ENCODE results near the gene STIM2. TPM values are rescaled to one million over a fixed set of nuclear protein-coding genes. Genes with fewer than 3 reads are reported as not detected.

Gene STIM2
- total and polyA plus RNA-seq, 2 donors (not counting 1 experiment from before 2014, with no cell fraction given), result 19.0 to 33.0 TPM

DNA sequence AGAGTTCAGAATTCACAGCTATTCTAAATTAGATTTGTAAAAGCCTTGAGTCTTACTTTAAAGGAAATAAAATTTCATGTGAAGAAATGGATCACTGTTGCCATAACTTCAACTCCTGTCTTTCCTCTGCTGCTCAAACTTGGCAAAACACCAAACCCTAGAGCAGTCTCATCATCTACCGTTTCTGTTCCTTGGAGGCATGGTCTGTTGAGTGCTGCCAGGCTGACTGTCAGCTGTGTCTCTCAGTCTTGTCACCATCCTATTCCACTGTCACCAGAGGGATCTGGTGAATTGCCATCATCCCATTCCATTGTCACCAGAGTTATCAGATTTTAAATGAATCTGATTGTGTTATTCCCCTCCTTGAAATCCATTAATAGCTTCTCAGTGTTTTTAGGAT, 55.6 kb downstream of the STIM2 start:
- DNase-seq (ENCODE audit: low read depth in 2 of 2), result no peak
- no peaks in the 10 kb centered on the region for H4K20me1 ChIP-seq (ENCODE audit: control insufficient read depth, extremely low read depth, insufficient read depth, low read length)
- no peaks in the 10 kb centered on the region for H3K9me3 ChIP-seq (ENCODE audit: control insufficient read depth, insufficient read depth, low read depth, low read length)

DNA sequence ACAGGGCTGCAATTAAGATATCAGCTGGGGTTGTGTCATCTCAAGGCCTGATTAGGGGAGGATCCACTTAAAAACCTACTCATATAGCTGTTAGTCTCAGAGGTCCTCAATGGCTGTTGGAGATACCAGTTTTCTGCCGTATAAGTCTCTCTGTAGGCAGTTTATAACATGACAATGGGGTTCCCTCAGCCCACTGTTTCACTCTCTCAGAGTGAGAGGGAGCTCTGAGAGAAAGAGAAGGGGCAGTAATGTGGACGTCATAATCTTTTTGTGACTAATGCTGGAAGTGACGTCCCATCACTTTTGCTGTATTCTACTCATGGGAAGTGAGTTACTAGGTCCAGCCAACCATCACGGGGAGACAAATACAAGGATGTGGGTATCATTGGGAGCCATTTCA, 70.3 kb downstream of the STIM2 start:
- H2AFZ ChIP-seq (ENCODE audit: low read length), result no peak overlapping the region
- H3K79me2 ChIP-seq (ENCODE audit: control insufficient read depth, insufficient read depth, low read length), result no peaks in the 10 kb centered on the region
- H3K9me3 ChIP-seq (ENCODE audit: control insufficient read depth, insufficient read depth, low read depth, low read length), result no peaks in the 10 kb centered on the region
- TF ChIP-seq EZH2 (IDR thresholded peaks at IDR 0.05; ENCODE audit: low read length, missing control alignments), result no peak
- TF ChIP-seq, protein P1, sequence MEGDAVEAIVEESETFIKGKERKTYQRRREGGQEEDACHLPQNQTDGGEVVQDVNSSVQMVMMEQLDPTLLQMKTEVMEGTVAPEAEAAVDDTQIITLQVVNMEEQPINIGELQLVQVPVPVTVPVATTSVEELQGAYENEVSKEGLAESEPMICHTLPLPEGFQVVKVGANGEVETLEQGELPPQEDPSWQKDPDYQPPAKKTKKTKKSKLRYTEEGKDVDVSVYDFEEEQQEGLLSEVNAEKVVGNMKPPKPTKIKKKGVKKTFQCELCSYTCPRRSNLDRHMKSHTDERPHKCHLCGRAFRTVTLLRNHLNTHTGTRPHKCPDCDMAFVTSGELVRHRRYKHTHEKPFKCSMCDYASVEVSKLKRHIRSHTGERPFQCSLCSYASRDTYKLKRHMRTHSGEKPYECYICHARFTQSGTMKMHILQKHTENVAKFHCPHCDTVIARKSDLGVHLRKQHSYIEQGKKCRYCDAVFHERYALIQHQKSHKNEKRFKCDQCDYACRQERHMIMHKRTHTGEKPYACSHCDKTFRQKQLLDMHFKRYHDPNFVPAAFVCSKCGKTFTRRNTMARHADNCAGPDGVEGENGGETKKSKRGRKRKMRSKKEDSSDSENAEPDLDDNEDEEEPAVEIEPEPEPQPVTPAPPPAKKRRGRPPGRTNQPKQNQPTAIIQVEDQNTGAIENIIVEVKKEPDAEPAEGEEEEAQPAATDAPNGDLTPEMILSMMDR (conservative IDR thresholded peaks at IDR 0.05 in 1 of 2, IDR thresholded peaks at IDR 0.05 in 1 of 2; ENCODE audit: low read depth in 1 of 2, low read length in 2 of 2), result no peak
- H3K9ac ChIP-seq (ENCODE audit: insufficient read depth, low read length), result no peak overlapping the region
- DNase-seq (ENCODE audit: low read depth in 2 of 2), result peak in 1 of 2 donors; percentile 12
- H4K20me1 ChIP-seq (ENCODE audit: control insufficient read depth, extremely low read depth, insufficient read depth, low read length), result no peaks in the 10 kb centered on the region
- no peaks in the 10 kb centered on the region for H3K36me3 ChIP-seq (ENCODE audit: control insufficient read depth, insufficient read depth, low read length)
- H3K27me3 ChIP-seq (ENCODE audit: control insufficient read depth, insufficient read depth, low read length), result no peaks in the 10 kb centered on the region
- no peak overlapping the region for H3K27ac ChIP-seq (ENCODE audit: insufficient read depth, low read length)
- no peaks in the 10 kb centered on the region for H3K4me1 ChIP-seq (ENCODE audit: control insufficient read depth, extremely low read depth, insufficient read depth, low read length)
- H3K4me3 ChIP-seq (replicated peaks in 1 of 4; ENCODE audit: control extremely low read depth in 1 of 4, insufficient read depth in 1 of 4, low read depth in 3 of 4, low read length in 4 of 4), result no peak overlapping the region
- no peak overlapping the region for H3K4me2 ChIP-seq (ENCODE audit: extremely low read depth, insufficient read depth, low read length)

More for the DNA sequence above, 55.6 kb downstream of the STIM2 start:
- no peaks in the 10 kb centered on the region for H3K36me3 ChIP-seq (ENCODE audit: control insufficient read depth, insufficient read depth, low read length)
- H3K27ac ChIP-seq (ENCODE audit: insufficient read depth, low read length), result no peak overlapping the region
- no peaks in the 10 kb centered on the region for H3K27me3 ChIP-seq (ENCODE audit: control insufficient read depth, insufficient read depth, low read length)
- no peak overlapping the region for H3K9ac ChIP-seq (ENCODE audit: insufficient read depth, low read length)
- H3K79me2 ChIP-seq (ENCODE audit: control insufficient read depth, insufficient read depth, low read length), result peaks cover 2% of the 10 kb centered on the region
- H3K4me2 ChIP-seq (ENCODE audit: extremely low read depth, insufficient read depth, low read length), result no peak overlapping the region
- no peak overlapping the region for H2AFZ ChIP-seq (ENCODE audit: low read length)
- TF ChIP-seq, protein P1 (conservative IDR thresholded peaks at IDR 0.05 in 1 of 2, IDR thresholded peaks at IDR 0.05 in 1 of 2; ENCODE audit: low read depth in 1 of 2, low read length in 2 of 2), result no peak
- no peak for TF ChIP-seq EZH2 (IDR thresholded peaks at IDR 0.05; ENCODE audit: low read length, missing control alignments)
- no peak overlapping the region for H3K4me3 ChIP-seq (replicated peaks in 1 of 4; ENCODE audit: control extremely low read depth in 1 of 4, insufficient read depth in 1 of 4, low read depth in 3 of 4, low read length in 4 of 4)
- no peaks in the 10 kb centered on the region for H3K4me1 ChIP-seq (ENCODE audit: control insufficient read depth, extremely low read depth, insufficient read depth, low read length)

- no peak overlapping the region for H3K27ac ChIP-seq (ENCODE audit: insufficient read depth, low read length)
- H3K36me3 ChIP-seq (ENCODE audit: control insufficient read depth, insufficient read depth, low read length), result no peaks in the 10 kb centered on the region
- no peak overlapping the region for H3K9ac ChIP-seq (ENCODE audit: insufficient read depth, low read length)
- H3K4me2 ChIP-seq (ENCODE audit: extremely low read depth, insufficient read depth, low read length), result no peak overlapping the region
- no peak for TF ChIP-seq EZH2 (IDR thresholded peaks at IDR 0.05; ENCODE audit: low read length, missing control alignments)
- TF ChIP-seq, protein P1 (conservative IDR thresholded peaks at IDR 0.05 in 1 of 2, IDR thresholded peaks at IDR 0.05 in 1 of 2; ENCODE audit: low read depth in 1 of 2, low read length in 2 of 2), result no peak
- H2AFZ ChIP-seq (ENCODE audit: low read length), result no peak overlapping the region
- peaks cover under 1% of the 10 kb centered on the region for H3K4me1 ChIP-seq (ENCODE audit: control insufficient read depth, extremely low read depth, insufficient read depth, low read length)
- no peaks in the 10 kb centered on the region for H3K9me3 ChIP-seq (ENCODE audit: control insufficient read depth, insufficient read depth, low read depth, low read length)
- DNase-seq (ENCODE audit: low read depth in 2 of 2), result no peak
- H3K27me3 ChIP-seq (ENCODE audit: control insufficient read depth, insufficient read depth, low read length), result no peaks in the 10 kb centered on the region
- H4K20me1 ChIP-seq (ENCODE audit: control insufficient read depth, extremely low read depth, insufficient read depth, low read length), result no peaks in the 10 kb centered on the region
- H3K4me3 ChIP-seq (replicated peaks in 1 of 4; ENCODE audit: control extremely low read depth in 1 of 4, insufficient read depth in 1 of 4, low read depth in 3 of 4, low read length in 4 of 4), result no peak overlapping the region
- H3K79me2 ChIP-seq (ENCODE audit: control insufficient read depth, insufficient read depth, low read length), result no peaks in the 10 kb centered on the region
These were observed 70.8 kb downstream of the STIM2 start for GRCh38 chr4:26931451-26931850.
